Liver (tissue), 3 donors: ENCODE results near the gene CNTROB.
A peak's percentile ranks its signal among the peaks of the same experiment; 100 is the strongest.

Experiments used
- EGR1 ChIP-seq, 2 donors: IDR thresholded peaks; 2 replicates each; pipeline ENCODE4 v1.6.1; 2016 to 2018; ENCODE audit warnings: antibody characterized with exemption in 2 of 2, low read depth in 2 of 2
- HNF4A ChIP-seq, 2 donors: conservative IDR thresholded peaks; 2 replicates each; pipeline ENCODE4 v1.6.1; 2016; ENCODE audit warnings: antibody characterized with exemption in 2 of 2, mild to moderate bottlenecking in 2 of 2
- RAD21 ChIP-seq, 2 donors: IDR thresholded peaks; 2 replicates each; pipeline ENCODE4 v1.6.1; 2016; ENCODE audit warnings: antibody characterized with exemption in 2 of 2, mild to moderate bottlenecking in 2 of 2
- RXRA ChIP-seq, 2 donors: IDR thresholded peaks; 2 replicates each; pipeline ENCODE4 v1.6.1; 2017 to 2018; ENCODE audit warnings: antibody characterized with exemption in 2 of 2, mild to moderate bottlenecking in 1 of 2
- SP1 ChIP-seq: IDR thresholded peaks from 2 replicates; pipeline ENCODE4 v1.6.1; 2018; ENCODE audit warnings: antibody characterized with exemption, mild to moderate bottlenecking
- TAF1 ChIP-seq: conservative IDR thresholded peaks from 2 replicates; pipeline ENCODE4 v1.6.1; 2016; ENCODE audit warnings: antibody characterized with exemption, mild to moderate bottlenecking
- YY1 ChIP-seq: IDR thresholded peaks from 2 replicates; pipeline ENCODE4 v1.6.1; 2016; ENCODE audit warnings: antibody characterized with exemption, mild to moderate bottlenecking
- TF ChIP-seq, protein P1 (sequence below): fragments of 150-350 bp; IDR thresholded peaks from 2 replicates; pipeline ENCODE4 v1.5.1; 2017; ENCODE audit warnings: improper control_type of control experiment, low read depth, low read length; ENCODE audit not compliant: missing input control
- TF ChIP-seq, protein P2 (sequence below): IDR thresholded peaks from 2 replicates; pipeline ENCODE4 v1.6.1; 2016; ENCODE audit warnings: antibody characterized with exemption
- TF ChIP-seq, protein P3 (sequence below): IDR thresholded peaks from 2 replicates; pipeline ENCODE4 v1.6.1; 2016; ENCODE audit warnings: antibody characterized with exemption
- donor health status: healthy.
- donor health status: healthy.

DNA sequence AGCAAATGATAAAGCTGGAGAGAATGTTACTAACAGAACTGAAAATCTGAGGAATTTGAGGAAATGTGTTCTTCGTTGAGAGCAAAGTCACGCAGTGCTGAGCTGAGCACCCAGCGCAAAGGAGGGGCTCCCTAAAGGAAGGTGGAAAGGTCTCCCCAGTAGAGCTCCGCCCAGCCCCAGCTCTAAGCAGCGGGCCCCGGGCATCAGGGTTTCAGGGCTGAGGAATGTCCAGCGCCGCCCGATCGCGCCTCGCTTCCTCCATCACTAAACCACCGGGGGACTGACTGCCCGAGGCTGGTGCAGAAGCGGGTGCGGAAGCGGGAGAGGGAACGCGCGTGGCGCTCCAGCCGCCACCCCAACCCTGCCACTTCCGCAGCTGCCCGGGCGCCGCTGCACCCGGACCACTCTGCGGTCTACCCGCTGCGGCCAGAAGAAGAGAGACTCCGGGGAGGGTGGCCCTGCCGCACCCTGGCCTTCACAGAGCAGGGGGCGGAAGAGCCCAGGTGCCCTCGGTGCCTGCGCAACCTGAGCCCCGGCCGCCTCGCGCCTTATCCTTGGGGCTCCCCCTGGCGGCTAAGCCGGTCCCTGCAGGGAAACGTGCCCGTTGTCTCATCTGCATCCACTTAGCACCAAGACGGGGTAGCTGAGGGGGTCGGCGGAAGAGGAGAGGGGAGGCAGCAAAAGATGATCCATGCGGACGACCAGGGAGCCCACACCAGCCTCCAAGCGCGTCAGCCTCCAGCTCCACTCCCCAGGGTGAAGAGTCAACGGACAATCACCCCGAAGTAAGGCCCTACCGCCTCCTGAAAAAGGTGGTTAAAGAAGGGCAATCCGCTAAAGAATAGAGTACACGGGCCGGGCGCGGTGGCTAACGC, 58.0 kb downstream of the CNTROB start:
- TF ChIP-seq, protein P1, sequence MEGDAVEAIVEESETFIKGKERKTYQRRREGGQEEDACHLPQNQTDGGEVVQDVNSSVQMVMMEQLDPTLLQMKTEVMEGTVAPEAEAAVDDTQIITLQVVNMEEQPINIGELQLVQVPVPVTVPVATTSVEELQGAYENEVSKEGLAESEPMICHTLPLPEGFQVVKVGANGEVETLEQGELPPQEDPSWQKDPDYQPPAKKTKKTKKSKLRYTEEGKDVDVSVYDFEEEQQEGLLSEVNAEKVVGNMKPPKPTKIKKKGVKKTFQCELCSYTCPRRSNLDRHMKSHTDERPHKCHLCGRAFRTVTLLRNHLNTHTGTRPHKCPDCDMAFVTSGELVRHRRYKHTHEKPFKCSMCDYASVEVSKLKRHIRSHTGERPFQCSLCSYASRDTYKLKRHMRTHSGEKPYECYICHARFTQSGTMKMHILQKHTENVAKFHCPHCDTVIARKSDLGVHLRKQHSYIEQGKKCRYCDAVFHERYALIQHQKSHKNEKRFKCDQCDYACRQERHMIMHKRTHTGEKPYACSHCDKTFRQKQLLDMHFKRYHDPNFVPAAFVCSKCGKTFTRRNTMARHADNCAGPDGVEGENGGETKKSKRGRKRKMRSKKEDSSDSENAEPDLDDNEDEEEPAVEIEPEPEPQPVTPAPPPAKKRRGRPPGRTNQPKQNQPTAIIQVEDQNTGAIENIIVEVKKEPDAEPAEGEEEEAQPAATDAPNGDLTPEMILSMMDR = peak; percentile 83
- TF ChIP-seq RXRA (IDR thresholded peaks at IDR 0.05) (no peak), YY1 (no peak), EGR1 (IDR thresholded peaks at IDR 0.05; ENCODE audit: low read depth in 2 of 2) (no peak), RAD21 (IDR thresholded peaks at IDR 0.05) (peak; percentile 70 to 82), TAF1 (no peak), HNF4A (conservative IDR thresholded peaks at IDR 0.05) (no peak), SP1 (no peak)
- TF ChIP-seq, protein P2, sequence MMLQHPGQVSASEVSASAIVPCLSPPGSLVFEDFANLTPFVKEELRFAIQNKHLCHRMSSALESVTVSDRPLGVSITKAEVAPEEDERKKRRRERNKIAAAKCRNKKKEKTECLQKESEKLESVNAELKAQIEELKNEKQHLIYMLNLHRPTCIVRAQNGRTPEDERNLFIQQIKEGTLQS = no peak
- TF ChIP-seq, protein P3, sequence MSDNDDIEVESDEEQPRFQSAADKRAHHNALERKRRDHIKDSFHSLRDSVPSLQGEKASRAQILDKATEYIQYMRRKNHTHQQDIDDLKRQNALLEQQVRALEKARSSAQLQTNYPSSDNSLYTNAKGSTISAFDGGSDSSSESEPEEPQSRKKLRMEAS = no peak
